ENCODE measurements around the gene TSR2.
"Not testable (repeated sequence)": the region's sequence is repeated elsewhere in the genome, so short reads cannot be mapped to it uniquely, and the experiment has no call there.

The TSR2 gene

GRCh38 chrX:54473993-54474859 lies 34.0 kb downstream of the TSR2 start:
- DNase-seq (ENCODE audit: low read depth): no peak

DNA sequence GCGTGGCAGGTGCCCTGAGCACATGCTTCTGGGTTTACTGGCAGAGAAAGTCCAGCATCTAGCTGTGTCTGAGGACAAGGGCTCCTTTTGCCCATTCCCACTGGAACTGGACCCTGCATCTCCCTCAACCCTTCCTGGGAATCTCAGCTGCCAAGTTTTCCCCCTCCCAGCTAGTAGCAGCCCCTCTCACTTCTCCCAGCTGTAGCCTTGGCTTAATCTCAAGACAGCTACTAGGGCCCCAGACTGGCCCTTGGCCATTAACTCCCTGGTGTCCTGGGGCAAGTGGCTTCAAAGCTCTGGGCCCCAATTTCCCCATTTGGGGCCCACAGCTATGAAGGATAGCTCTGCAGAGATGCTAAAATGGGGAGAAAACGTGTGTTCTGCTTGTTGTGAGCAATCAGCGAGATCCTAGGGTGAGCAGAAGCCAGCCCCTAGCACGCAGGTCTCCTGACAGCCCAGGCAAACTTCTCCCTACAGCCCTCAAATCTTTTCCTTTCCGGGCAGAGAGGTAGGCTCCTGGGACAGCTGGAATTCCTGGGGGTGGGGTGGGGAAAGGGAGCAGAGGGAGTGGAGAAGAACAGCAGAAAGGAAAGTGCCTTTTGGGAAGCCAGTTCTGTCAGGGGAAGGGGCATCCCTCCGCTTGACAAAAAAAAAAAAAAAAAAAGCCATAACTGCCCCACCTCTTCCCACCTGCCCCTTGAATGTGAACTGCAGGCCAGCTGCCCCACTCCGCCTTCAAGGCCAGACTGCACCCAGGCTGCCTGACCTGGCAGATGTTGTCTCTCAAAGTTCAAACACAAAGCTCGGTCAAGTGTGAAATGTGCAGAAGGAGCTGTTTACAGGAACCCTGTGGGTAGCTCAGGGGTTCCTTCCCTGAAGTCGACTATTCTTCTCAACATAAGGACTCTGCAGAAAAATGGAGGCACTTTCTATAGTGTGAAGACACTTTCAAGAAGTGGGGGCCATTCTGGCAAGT lies 39.2 kb downstream of the TSR2 start:
- DNase-seq (ENCODE audit: low read depth): no peak

DNA sequence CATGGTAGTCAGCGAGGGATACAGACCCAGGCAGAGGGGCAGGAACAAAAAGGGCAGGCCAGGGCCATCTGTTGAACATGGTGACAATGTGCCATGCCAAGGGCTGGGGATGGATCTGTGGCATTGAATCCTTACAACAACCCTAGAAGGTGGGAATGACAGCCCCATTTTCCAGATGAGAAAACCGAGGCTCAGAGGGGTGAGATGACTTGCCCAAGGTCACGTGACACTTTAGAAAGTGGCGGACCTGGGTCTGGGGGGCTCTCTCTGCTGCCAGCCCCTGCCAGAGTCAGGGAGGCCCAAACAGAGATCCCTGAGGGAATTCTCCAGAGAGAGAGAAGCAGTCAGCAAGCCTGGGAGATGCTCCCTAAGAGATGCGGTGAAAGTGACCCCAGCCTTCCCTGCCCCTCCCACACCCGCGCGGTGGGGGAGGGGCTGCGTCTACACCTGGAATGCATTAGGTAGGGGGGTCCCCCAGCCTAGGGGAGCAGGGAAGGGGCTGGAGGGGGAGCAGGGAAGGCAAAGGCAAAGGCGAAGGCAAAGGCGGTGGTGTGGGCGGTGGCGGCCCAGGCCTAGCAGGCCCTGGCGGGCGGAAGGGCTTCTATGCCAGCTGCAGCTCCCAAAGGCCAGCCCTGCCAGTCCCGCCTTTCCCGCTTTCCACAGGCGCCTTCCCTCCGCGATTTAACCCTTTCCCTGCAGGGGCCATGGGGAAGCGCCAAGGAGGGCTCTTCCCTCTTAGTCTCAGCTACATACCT lies 42.8 kb downstream of the TSR2 start:
- DNase-seq (ENCODE audit: low read depth): peak; percentile 28

DNA sequence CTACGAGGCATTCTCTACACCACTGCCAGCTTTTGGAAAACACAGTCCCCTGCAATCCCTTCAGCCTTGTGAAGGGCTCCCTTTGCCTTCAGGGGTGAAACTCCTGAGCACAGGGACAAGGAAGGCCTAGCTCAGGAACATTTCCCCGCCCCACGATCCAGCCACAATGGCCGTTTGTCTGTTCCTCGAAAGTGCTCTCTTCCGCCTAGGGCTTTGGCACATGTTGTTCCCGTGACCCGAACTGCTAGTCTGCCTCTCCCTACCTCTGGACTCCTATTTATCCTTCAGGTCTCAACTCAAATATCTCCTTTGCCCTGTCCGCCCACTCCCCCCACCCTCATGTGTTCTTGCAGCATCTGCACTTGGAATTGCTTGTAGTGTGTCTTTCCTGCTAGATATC lies 43.7 kb downstream of the TSR2 start:
- DNase-seq (ENCODE audit: low read depth): no peak

DNA sequence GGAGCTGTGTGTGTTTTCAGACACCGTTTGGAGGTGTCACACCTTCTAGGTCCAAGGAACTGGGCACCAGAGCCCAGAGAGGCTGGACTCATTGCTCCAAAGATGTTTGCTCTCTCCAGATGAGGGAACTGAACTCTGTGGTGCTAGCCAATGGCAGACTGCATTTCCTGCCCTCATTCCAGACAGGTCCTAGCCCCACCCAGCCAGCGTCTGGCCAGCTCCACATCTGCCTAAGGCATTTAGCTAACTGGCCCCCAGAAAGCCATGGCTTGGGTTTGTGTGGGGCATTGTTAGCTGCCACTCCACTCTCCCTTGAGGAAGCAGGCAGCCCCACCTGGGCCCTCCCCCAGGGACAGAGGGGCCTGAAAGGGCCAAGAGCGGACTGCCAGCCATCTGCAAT lies 44.5 kb downstream of the TSR2 start:
- peak; percentile 38 for DNase-seq (ENCODE audit: low read depth)

DNA sequence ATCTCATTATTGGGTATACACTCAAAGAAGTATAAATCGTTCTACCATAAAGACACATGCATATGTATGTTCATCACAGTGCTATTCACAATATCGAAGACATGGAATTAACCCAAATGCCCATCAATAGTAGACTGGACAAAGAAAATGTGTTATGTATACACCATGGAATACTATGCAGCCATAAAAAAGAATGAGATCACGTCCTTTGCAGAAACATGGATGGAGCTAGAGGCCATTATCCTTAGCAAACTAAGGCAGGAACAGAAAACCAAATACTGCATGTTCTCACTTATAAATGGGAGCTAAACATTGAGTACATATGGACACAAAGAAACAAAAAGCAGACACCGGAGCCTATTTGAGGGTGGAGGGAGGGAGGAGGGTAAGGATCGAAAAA lies 49.6 kb downstream of the TSR2 start:
- DNase-seq (ENCODE audit: low read depth): not testable (repeated sequence)

DNA sequence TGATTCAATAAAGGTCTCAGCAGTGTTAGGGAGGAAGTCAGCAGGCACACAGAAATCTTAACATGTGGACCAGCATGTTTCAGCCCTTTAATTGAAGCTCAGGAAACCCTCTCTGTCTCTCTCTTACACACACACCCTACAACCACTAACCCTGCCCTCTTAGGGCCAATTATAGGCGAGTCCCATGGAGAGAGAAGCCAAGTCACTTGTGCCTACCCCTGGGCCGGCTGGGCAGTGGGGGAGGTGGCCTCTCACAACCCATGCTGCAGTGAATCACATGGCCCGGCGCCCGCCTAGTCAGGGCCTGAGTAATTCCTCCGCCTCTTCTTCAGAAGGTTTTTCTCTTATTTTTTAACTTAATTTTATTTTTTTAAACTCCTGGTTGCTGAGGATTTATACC lies 52.1 kb downstream of the TSR2 start:
- DNase-seq (ENCODE audit: low read depth): peak; percentile 68

GRCh38 chrX:54494166-54494988 lies 54.2 kb downstream of the TSR2 start:
- peak; percentile 42 for DNase-seq (ENCODE audit: low read depth)
